Loucy (cell line): Measurements from ENCODE around the gene SHROOM4.

ENCODE experiments used
- H2AFZ ChIP-seq: fragments of 200-600 bp; sonication (generic); 2 replicates; pipeline ENCODE4 v1.6.0; 2016; ENCODE audit warnings: antibody characterized with exemption, mild to moderate bottlenecking, low read length, moderate library complexity
- H3F3A ChIP-seq: fragments of 200-600 bp; 2 replicates; pipeline ENCODE4 v1.6.0; 2016; ENCODE audit warnings: antibody characterized with exemption, low read depth, mild to moderate bottlenecking
- H3K27me3 ChIP-seq: fragments of 200-600 bp; sonication (generic); 2 replicates; pipeline ENCODE4 v1.6.1; 2014; ENCODE audit warnings: low read length, mild to moderate bottlenecking; ENCODE audit not compliant: insufficient read depth, poor library complexity, severe bottlenecking
- H3K36me3 ChIP-seq: fragments of 200-600 bp; sonication (generic); 2 replicates; pipeline ENCODE4 v1.6.1; 2016; ENCODE audit warnings: low read length; ENCODE audit not compliant: insufficient read depth
- H3K4me1 ChIP-seq: fragments of 200-600 bp; sonication (generic); 2 replicates; pipeline ENCODE4 v1.5.1; 2014; ENCODE audit warnings: low read length, mild to moderate bottlenecking; ENCODE audit not compliant: insufficient read depth, poor library complexity, severe bottlenecking
- H3K4me2 ChIP-seq: fragments of 200-600 bp; sonication (generic); 2 replicates; pipeline ENCODE4 v1.6.0; 2014; ENCODE audit warnings: antibody characterized with exemption, low read length, low read depth, mild to moderate bottlenecking; ENCODE audit not compliant: poor library complexity, severe bottlenecking
- H3K4me3 ChIP-seq: fragments of 200-600 bp; sonication (generic); 2 replicates; pipeline ENCODE4 v1.5.1; 2014; ENCODE audit warnings: low read length, mild to moderate bottlenecking, mixed read lengths; ENCODE audit not compliant: poor library complexity, severe bottlenecking
- H3K79me2 ChIP-seq: fragments of 200-600 bp; sonication (generic); 2 replicates; pipeline ENCODE4 v1.6.1; 2014; ENCODE audit warnings: low read length; ENCODE audit not compliant: insufficient read depth
- H3K9ac ChIP-seq: fragments of 200-600 bp; sonication (generic); 2 replicates; pipeline ENCODE4 v1.6.0; 2014; ENCODE audit warnings: mild to moderate bottlenecking, low read depth, low read length, moderate library complexity; ENCODE audit not compliant: poor library complexity, severe bottlenecking
- H3K9me2 ChIP-seq: fragments of 200-600 bp; sonication (generic); replicated peaks from 2 replicates; pipeline ENCODE4 v1.6.1; 2016; ENCODE audit warnings: low read depth, low read length, mixed read lengths
- H3K9me3 ChIP-seq: fragments of 200-600 bp; sonication (generic); 2 replicates; pipeline ENCODE4 v1.6.1; 2014; ENCODE audit warnings: mild to moderate bottlenecking, antibody characterized with exemption, low read length, low read depth; ENCODE audit not compliant: insufficient read depth
- H4K20me1 ChIP-seq: fragments of 200-600 bp; sonication (generic); 2 replicates; pipeline ENCODE4 v1.6.0; 2014; ENCODE audit warnings: antibody characterized with exemption, low read length, mild to moderate bottlenecking; ENCODE audit not compliant: insufficient read depth, poor library complexity, severe bottlenecking
- EZH2phosphoT487 ChIP-seq: fragments of 200-600 bp; IDR thresholded peaks from 2 replicates; pipeline ENCODE4 v1.6.1; 2018; ENCODE audit warnings: antibody characterized with exemption, mild to moderate bottlenecking, moderate library complexity, borderline replicate concordance
- TF ChIP-seq, protein P1 (sequence below): fragments of 200-600 bp; sonication (generic); conservative IDR thresholded peaks from 2 replicates; pipeline ENCODE4 v1.5.1; 2014; ENCODE audit warnings: mild to moderate bottlenecking, antibody characterized with exemption, low read length

SHROOM4 gene

DNA sequence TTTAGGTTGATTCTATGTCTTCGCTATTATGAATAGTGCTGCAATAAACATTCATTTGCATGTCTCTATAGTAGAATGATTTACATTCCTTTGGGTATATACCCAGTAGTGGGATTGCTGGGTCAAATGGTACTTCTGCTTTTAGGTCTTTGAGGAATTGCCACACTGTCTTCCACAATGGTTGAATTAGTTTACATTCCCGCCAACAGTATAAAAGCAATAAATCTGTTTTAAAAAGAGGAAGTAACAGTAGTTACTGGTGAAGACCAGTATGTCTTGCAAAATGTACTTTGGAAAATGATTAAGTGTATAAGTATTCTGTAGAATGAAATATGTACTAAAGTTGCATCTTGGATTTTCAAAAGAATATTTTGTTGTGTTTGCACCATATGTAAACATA is 77.3 kb downstream of the SHROOM4 start:
- no peaks in the 10 kb centered on the region for H3F3A ChIP-seq
- H3K9me2 ChIP-seq = no peaks in the 10 kb centered on the region
- no peak overlapping the region for H3K4me2 ChIP-seq

DNA sequence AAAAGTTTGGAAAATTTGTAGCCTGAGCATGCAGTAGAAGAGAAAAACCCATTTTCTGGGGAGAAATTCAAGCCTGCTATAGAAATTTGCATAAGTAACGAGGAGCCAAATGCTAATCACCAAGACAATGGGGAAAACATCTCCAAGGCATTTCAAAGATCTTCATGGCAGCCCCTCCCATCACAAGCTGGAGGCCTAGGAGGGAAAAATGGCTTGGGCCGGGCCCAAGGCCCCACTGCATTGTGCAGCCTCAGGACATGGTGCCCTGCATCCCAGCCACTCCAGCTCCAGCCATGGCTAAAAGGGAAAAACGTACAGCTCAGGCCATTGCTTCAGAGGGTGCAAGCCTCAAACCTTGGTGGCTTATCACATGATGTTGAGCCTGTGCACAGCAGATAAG is 87.7 kb downstream of the SHROOM4 start:
- no peaks in the 10 kb centered on the region for H3K36me3 ChIP-seq
- no peak overlapping the region for H3K4me2 ChIP-seq
- no peaks in the 10 kb centered on the region for H3K4me1 ChIP-seq
- H3K27me3 ChIP-seq = no peaks in the 10 kb centered on the region
- TF ChIP-seq, protein P1, sequence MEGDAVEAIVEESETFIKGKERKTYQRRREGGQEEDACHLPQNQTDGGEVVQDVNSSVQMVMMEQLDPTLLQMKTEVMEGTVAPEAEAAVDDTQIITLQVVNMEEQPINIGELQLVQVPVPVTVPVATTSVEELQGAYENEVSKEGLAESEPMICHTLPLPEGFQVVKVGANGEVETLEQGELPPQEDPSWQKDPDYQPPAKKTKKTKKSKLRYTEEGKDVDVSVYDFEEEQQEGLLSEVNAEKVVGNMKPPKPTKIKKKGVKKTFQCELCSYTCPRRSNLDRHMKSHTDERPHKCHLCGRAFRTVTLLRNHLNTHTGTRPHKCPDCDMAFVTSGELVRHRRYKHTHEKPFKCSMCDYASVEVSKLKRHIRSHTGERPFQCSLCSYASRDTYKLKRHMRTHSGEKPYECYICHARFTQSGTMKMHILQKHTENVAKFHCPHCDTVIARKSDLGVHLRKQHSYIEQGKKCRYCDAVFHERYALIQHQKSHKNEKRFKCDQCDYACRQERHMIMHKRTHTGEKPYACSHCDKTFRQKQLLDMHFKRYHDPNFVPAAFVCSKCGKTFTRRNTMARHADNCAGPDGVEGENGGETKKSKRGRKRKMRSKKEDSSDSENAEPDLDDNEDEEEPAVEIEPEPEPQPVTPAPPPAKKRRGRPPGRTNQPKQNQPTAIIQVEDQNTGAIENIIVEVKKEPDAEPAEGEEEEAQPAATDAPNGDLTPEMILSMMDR = no peak
- TF ChIP-seq EZH2phosphoT487 = no peak
- no peaks in the 10 kb centered on the region for H3K9me3 ChIP-seq
- no peaks in the 10 kb centered on the region for H3K9me2 ChIP-seq
- H2AFZ ChIP-seq = no peak overlapping the region
- H3K79me2 ChIP-seq = no peaks in the 10 kb centered on the region
- no peak overlapping the region for H3K9ac ChIP-seq
- H3K4me3 ChIP-seq = no peak overlapping the region
- no peaks in the 10 kb centered on the region for H4K20me1 ChIP-seq
- no peaks in the 10 kb centered on the region for H3F3A ChIP-seq

More for the DNA sequence above, 77.3 kb downstream of the SHROOM4 start:
- Histone ChIP-seq H2AFZ (no peak overlapping the region), H3K9me3 (no peaks in the 10 kb centered on the region), H3K27me3 (no peaks in the 10 kb centered on the region), H3K36me3 (no peaks in the 10 kb centered on the region), H3K4me3 (no peak overlapping the region), H3K4me1 (no peaks in the 10 kb centered on the region), H3K79me2 (no peaks in the 10 kb centered on the region), H3K9ac (no peak overlapping the region), H4K20me1 (no peaks in the 10 kb centered on the region)
- no peak for TF ChIP-seq EZH2phosphoT487
- TF ChIP-seq, protein P1 = no peak

DNA sequence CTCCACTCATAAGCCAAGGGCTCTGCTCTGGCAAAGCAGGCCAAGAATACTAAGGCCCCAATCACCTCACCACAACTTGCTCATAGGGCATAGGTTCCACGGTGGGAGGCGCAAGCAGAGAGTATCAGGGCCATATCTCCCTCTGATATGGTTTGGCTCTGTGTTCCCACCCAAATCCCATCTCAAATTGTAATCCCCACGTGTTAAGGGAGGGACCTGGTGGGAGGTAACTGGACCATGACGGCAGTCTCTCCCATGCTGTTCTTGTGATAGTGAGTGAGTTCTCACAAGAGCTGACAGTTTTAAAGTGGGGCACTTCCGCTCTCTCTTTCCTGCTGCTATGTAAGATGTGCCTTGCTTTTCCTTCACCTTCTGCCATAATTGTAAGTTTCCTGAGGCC is 88.7 kb downstream of the SHROOM4 start:
- no peaks in the 10 kb centered on the region for H3K79me2 ChIP-seq
- no peaks in the 10 kb centered on the region for H3K9me3 ChIP-seq
- H3K4me1 ChIP-seq = no peaks in the 10 kb centered on the region
- no peak overlapping the region for H2AFZ ChIP-seq
- no peaks in the 10 kb centered on the region for H3K36me3 ChIP-seq
- no peaks in the 10 kb centered on the region for H3F3A ChIP-seq
- no peak overlapping the region for H3K4me2 ChIP-seq
- no peak for TF ChIP-seq EZH2phosphoT487
- TF ChIP-seq, protein P1 = no peak
- H3K9ac ChIP-seq = no peak overlapping the region
- no peak overlapping the region for H3K4me3 ChIP-seq
- no peaks in the 10 kb centered on the region for H3K27me3 ChIP-seq
- no peaks in the 10 kb centered on the region for H3K9me2 ChIP-seq
- no peaks in the 10 kb centered on the region for H4K20me1 ChIP-seq
